ENCODE measurements around the gene TBC1D8. TPM values are rescaled to one million over a fixed set of nuclear protein-coding genes. Genes with fewer than 3 reads are reported as not detected.
"Not testable (repeated sequence)": the region's sequence is repeated elsewhere in the genome, so short reads cannot be mapped to it uniquely, and the experiment has no call there.

Gene TBC1D8
- total RNA-seq, 4 donors from 2014 or later = 16.7 to 44.0 (median 19.7) TPM

- Histone ChIP-seq H3K27ac (no peak overlapping the region), H3K4me1 (no peaks in the 10 kb centered on the region), H3K36me3 (no peaks in the 10 kb centered on the region), H3K27me3 (no peaks in the 10 kb centered on the region), H3K9me3 (no peaks in the 10 kb centered on the region), H3K4me3 (no peak overlapping the region)
- intact Hi-C loops (cut with DNase I; ENCODE audit: low total_unique reads) = no loop called here
- no peak for DNase-seq
- TF ChIP-seq, protein P1, sequence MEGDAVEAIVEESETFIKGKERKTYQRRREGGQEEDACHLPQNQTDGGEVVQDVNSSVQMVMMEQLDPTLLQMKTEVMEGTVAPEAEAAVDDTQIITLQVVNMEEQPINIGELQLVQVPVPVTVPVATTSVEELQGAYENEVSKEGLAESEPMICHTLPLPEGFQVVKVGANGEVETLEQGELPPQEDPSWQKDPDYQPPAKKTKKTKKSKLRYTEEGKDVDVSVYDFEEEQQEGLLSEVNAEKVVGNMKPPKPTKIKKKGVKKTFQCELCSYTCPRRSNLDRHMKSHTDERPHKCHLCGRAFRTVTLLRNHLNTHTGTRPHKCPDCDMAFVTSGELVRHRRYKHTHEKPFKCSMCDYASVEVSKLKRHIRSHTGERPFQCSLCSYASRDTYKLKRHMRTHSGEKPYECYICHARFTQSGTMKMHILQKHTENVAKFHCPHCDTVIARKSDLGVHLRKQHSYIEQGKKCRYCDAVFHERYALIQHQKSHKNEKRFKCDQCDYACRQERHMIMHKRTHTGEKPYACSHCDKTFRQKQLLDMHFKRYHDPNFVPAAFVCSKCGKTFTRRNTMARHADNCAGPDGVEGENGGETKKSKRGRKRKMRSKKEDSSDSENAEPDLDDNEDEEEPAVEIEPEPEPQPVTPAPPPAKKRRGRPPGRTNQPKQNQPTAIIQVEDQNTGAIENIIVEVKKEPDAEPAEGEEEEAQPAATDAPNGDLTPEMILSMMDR (IDR thresholded peaks at IDR 0.05) = no peak
- TF ChIP-seq POLR2A (IDR thresholded peaks at IDR 0.05) = no peak
Measured at GRCh38 chr2:101057051-101057933, 93.9 kb downstream of the TBC1D8 start.

DNA sequence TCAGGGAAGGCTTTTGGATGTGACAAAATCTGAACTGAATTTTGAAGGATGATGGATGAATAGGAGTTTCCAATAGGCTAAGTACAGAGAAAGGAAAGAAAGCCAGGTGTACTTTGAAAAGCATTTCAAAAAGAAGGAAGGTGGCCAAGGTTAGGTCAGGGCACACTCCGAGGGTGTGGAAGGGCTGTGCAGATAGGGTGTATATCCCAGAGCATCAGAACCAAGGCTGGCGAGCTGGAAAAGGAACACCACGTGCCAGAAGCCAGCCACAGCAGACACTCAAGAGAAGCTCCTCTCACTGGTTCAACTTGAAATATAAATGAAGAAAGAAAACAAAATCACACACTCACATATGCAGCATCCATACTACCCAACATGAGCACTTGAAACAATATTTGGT lies 98.1 kb downstream of the TBC1D8 start:
- H3K9me3 ChIP-seq = no peaks in the 10 kb centered on the region
- no peak for DNase-seq
- TF ChIP-seq POLR2A (IDR thresholded peaks at IDR 0.05) = no peak
- TF ChIP-seq, protein P1 (IDR thresholded peaks at IDR 0.05) = no peak
- H3K27ac ChIP-seq = no peak overlapping the region
- H3K36me3 ChIP-seq = no peaks in the 10 kb centered on the region
- intact Hi-C loops (cut with DNase I; ENCODE audit: low total_unique reads) = no loop called here
- H3K27me3 ChIP-seq = no peaks in the 10 kb centered on the region
- no peaks in the 10 kb centered on the region for H3K4me1 ChIP-seq
- H3K4me3 ChIP-seq = no peak overlapping the region

- Histone ChIP-seq H3K27ac (no peak overlapping the region), H3K27me3 (no peaks in the 10 kb centered on the region), H3K9me3 (no peaks in the 10 kb centered on the region), H3K36me3 (no peaks in the 10 kb centered on the region), H3K4me3 (no peak overlapping the region), H3K4me1 (no peaks in the 10 kb centered on the region)
- no peak for DNase-seq
- TF ChIP-seq, protein P1 (IDR thresholded peaks at IDR 0.05) = no peak
- TF ChIP-seq POLR2A (IDR thresholded peaks at IDR 0.05) = no peak
- intact Hi-C loops (cut with DNase I; ENCODE audit: low total_unique reads) = no loop called here
Measured at GRCh38 chr2:101052147-101052546, 99.0 kb downstream of the TBC1D8 start.

GRCh38 chr2:101050886-101051285 lies 100.3 kb downstream of the TBC1D8 start:
- H3K27ac ChIP-seq; H3K27me3 ChIP-seq; H3K4me3 ChIP-seq; H3K9me3 ChIP-seq; DNase-seq; H3K4me1 ChIP-seq; H3K36me3 ChIP-seq; intact Hi-C loops (cut with DNase I; ENCODE audit: low total_unique reads): not testable (repeated sequence)

DNA sequence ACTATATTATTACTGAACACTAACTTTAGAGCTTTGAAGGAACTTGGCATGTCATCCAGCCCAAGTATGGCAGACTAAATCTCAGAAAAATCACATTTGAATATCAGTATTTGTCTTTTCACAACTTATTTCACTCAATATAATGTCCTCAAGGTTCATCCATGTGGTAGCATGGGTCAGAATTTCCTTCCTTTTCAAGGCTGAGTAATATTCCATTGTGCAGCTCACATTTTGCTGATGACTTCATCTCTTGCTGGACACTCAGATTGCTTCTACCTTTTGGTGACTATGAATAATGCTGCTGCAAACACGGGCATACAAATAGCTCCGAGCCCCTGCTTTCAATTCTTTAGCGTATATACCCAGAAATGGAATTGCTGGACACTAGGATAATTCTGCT lies 102.4 kb downstream of the TBC1D8 start:
- intact Hi-C loops (cut with DNase I; ENCODE audit: low total_unique reads) = no loop called here
- no peak for TF ChIP-seq POLR2A (IDR thresholded peaks at IDR 0.05)
- TF ChIP-seq, protein P1 (IDR thresholded peaks at IDR 0.05) = no peak
- no peak for DNase-seq
- no peaks in the 10 kb centered on the region for H3K4me1 ChIP-seq
- H3K27ac ChIP-seq = no peak overlapping the region
- no peaks in the 10 kb centered on the region for H3K27me3 ChIP-seq
- H3K4me3 ChIP-seq = no peak overlapping the region
- H3K9me3 ChIP-seq = no peaks in the 10 kb centered on the region
- no peaks in the 10 kb centered on the region for H3K36me3 ChIP-seq
